Panc1 (cell line): ENCODE data around the gene AK8. TPM values are rescaled to one million over a fixed set of nuclear protein-coding genes. Genes with fewer than 3 reads are reported as not detected.

Experiments used
- ATAC-seq: fragments of 200-7000 bp; cut with Tn5 transposase; 2 replicates; pipeline ENCODE4 v1.9.1; 2020; ENCODE audit warnings: mild to moderate bottlenecking, moderate library complexity
- BruUV-seq: library from RNA; stranded (reverse); fragments of 400-500 nt; replicated peaks from 2 replicates; lab custom pipeline; 2021; lab: Mats Ljungman, UMichigan
- CTCF ChIA-PET: fragments of 300-600 bp; sonication (Branson Sonifier 250); formaldehyde crosslinking; loops from one replicate; lab custom pipeline; 2022; ENCODE audit warnings: antibody characterized with exemption; lab: Charles Lee
- POLR2A ChIA-PET: fragments of 300-600 bp; sonication (Branson Sonifier 250); formaldehyde crosslinking; loops from one replicate; lab custom pipeline; 2022; ENCODE audit warnings: antibody characterized with exemption; lab: Charles Lee
- DNase-seq: peaks from one replicate; pipeline ENCODE4 v3.0.0-alpha.2; 2010; ENCODE audit warnings: low read depth, low spot score
- H3K27ac ChIP-seq: 2 replicates; pipeline ENCODE4 v1.5.1; 2011; ENCODE audit warnings: mild to moderate bottlenecking, low read length, inconsistent platforms
- H3K27me3 ChIP-seq: fragments of 200-500 bp; sonication (Bioruptor generic); 2 replicates; pipeline ENCODE4 v1.6.0; 2014; ENCODE audit warnings: low read length, inconsistent platforms; ENCODE audit not compliant: control insufficient read depth, insufficient read depth
- H3K36me3 ChIP-seq: fragments of 200-500 bp; sonication (Bioruptor generic); 2 replicates; pipeline ENCODE4 v1.5.1; 2014; ENCODE audit warnings: inconsistent platforms, mild to moderate bottlenecking, low read length, moderate library complexity; ENCODE audit not compliant: control insufficient read depth, insufficient read depth
- H3K4me1 ChIP-seq: 2 replicates; pipeline ENCODE4 v1.5.1; 2011; ENCODE audit warnings: inconsistent platforms, mild to moderate bottlenecking, low read length, moderate library complexity; ENCODE audit not compliant: control insufficient read depth, insufficient read depth
- H3K4me3 ChIP-seq, 2 experiments: 2 replicates each; pipeline ENCODE4 v1.5.1; 2011 to 2012; ENCODE audit warnings: low read depth in 2 of 2, low read length in 2 of 2, mild to moderate bottlenecking in 2 of 2, inconsistent platforms in 1 of 2, moderate library complexity in 1 of 2
- H3K9me3 ChIP-seq: fragments of 200-500 bp; sonication (Bioruptor generic); 2 replicates; pipeline ENCODE4 v1.5.1; 2014; ENCODE audit warnings: low read depth, mild to moderate bottlenecking, inconsistent platforms, low read length, moderate library complexity; ENCODE audit not compliant: control insufficient read depth, insufficient read depth
- CTCF ChIP-seq: fragments of 450-650 bp; IDR thresholded peaks from 2 replicates; pipeline ENCODE4 v1.5.1; 2017; ENCODE audit warnings: mild to moderate bottlenecking
- POLR2AphosphoS5 ChIP-seq: IDR thresholded peaks from 2 replicates; pipeline ENCODE4 v1.6.1; 2012; ENCODE audit warnings: mild to moderate bottlenecking, low read depth, low read length, moderate library complexity
- REST ChIP-seq, 2 experiments: IDR thresholded peaks; 2 replicates each; pipeline ENCODE4 v1.6.1; 2011 to 2012; ENCODE audit warnings: low read depth in 2 of 2, control low read depth in 1 of 2, low read length in 1 of 2, mild to moderate bottlenecking in 1 of 2, moderate library complexity in 1 of 2; ENCODE audit not compliant: insufficient read depth in 1 of 2
- SIN3A ChIP-seq: IDR thresholded peaks from 2 replicates; pipeline ENCODE4 v1.6.1; 2012; ENCODE audit warnings: low read depth, mild to moderate bottlenecking, low read length, moderate library complexity, borderline replicate concordance; ENCODE audit not compliant: insufficient read depth
- TCF7L2 ChIP-seq: IDR thresholded peaks from 2 replicates; pipeline ENCODE4 v1.6.1; 2011; ENCODE audit warnings: mild to moderate bottlenecking, low read depth, low read length, inconsistent platforms
- in situ Hi-C: cut with HindIII; loops from 2 replicates; pipeline ENCODE4 v1.10.0; 2016; ENCODE audit warnings: low sequenced_read_pairs, low pct_unique_long_range_greater_than_20kb
- intact Hi-C: fragments of 100-400 bp; cut with micrococcal nuclease; formaldehyde crosslinking; loops from one replicate; pipeline ENCODE4 v1.10.0; 2022; ENCODE audit not compliant: unreplicated experiment
- total RNA-seq: library from RNA; stranded (reverse); gene quantifications from one replicate; pipeline ENCODE4 v1.2.1, GENCODE V29; 2021; ENCODE audit not compliant: unreplicated experiment

AK8 gene
- total RNA-seq, 1 experiment from 2014 or later: 0.39 TPM

GRCh38 chr9:132809677-132810271 is 68.3 kb downstream of the AK8 start:
- Histone ChIP-seq H3K4me1 (no peaks in the 10 kb centered on the region), H3K9me3 (no peaks in the 10 kb centered on the region), H3K4me3 (no peak overlapping the region), H3K36me3 (no peaks in the 10 kb centered on the region), H3K27me3 (no peaks in the 10 kb centered on the region), H3K27ac (no peak overlapping the region)
- TF ChIP-seq SIN3A: no peak
- TF ChIP-seq REST (IDR thresholded peaks at IDR 0.05; ENCODE audit: insufficient read depth in 1 of 2, low read depth in 2 of 2, low read length in 1 of 2): no peak
- TF ChIP-seq TCF7L2: no peak
- TF ChIP-seq POLR2AphosphoS5: no peak
- no peak for TF ChIP-seq CTCF
- no TSS peak for BruUV-seq
- POLR2A ChIA-PET: no interaction called here
- in situ Hi-C loops: no loop called here
- ATAC-seq: no peak
- CTCF ChIA-PET: no interaction called here
- no peak for DNase-seq
- intact Hi-C loops: loop anchor here (10.0 kb wide), 2 partner anchors 135 to 165 kb away; partner anchors contain the start of genes GFI1B and GTF3C4

GRCh38 chr9:132808645-132809044 is 69.4 kb downstream of the AK8 start:
- BruUV-seq: no TSS peak
- H3K27me3 ChIP-seq: no peaks in the 10 kb centered on the region
- H3K4me3 ChIP-seq: no peak overlapping the region
- intact Hi-C loops (loop anchor here (10.0 kb wide), 2 partner anchors 134 to 166 kb away; partner anchors contain the start of genes GFI1B and GTF3C4), in situ Hi-C loops (no loop called here)
- ChIA-PET POLR2A (no interaction called here), CTCF (no interaction called here)
- no peak for TF ChIP-seq CTCF
- TF ChIP-seq SIN3A: no peak
- no peak for TF ChIP-seq TCF7L2
- TF ChIP-seq REST (IDR thresholded peaks at IDR 0.05; ENCODE audit: insufficient read depth in 1 of 2, low read depth in 2 of 2, low read length in 1 of 2): no peak
- no peak for TF ChIP-seq POLR2AphosphoS5
- no peak for ATAC-seq
- H3K4me1 ChIP-seq: no peaks in the 10 kb centered on the region
- H3K27ac ChIP-seq: no peak overlapping the region
- no peaks in the 10 kb centered on the region for H3K9me3 ChIP-seq
- no peaks in the 10 kb centered on the region for H3K36me3 ChIP-seq
- no peak for DNase-seq
